ENCODE data around the gene DNAJC5G.

DNA sequence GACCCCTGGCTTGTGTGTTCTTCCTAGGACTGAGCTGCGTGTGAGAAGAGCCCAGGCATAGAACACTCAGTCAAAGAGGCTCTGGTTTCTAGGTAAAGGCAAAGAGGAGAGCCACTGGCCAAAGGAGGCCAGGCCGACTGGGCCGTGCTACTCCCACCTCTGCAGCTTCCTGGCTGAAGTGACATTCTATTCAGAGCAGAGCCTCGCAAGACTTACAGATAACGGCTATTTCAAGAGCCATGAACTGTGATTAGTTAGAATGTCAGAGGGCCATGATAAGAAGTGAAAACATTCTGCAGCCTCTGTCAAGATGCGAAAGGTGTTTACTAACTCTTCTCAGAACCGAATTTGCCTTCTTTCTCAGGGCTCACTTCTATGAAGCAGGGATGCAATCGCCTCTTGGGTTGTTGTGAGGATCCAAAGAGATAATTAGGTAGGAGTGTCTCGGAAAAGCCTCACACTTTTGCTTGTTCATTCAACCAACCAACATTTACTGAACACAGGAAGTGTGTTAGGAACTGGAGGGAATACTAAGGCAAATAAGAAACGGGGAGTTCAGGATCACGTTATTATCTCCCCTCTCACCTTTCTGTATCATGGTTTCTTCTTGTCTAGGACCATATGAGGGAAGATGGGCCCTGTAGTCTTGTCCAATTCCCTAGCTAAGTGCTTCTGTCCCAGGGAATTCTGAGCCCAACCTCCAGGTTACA, 3.4 kb upstream of the DNAJC5G start:
- TF ChIP-seq, protein P1, sequence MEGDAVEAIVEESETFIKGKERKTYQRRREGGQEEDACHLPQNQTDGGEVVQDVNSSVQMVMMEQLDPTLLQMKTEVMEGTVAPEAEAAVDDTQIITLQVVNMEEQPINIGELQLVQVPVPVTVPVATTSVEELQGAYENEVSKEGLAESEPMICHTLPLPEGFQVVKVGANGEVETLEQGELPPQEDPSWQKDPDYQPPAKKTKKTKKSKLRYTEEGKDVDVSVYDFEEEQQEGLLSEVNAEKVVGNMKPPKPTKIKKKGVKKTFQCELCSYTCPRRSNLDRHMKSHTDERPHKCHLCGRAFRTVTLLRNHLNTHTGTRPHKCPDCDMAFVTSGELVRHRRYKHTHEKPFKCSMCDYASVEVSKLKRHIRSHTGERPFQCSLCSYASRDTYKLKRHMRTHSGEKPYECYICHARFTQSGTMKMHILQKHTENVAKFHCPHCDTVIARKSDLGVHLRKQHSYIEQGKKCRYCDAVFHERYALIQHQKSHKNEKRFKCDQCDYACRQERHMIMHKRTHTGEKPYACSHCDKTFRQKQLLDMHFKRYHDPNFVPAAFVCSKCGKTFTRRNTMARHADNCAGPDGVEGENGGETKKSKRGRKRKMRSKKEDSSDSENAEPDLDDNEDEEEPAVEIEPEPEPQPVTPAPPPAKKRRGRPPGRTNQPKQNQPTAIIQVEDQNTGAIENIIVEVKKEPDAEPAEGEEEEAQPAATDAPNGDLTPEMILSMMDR (IDR thresholded peaks at IDR 0.05), result no peak
- TF ChIP-seq EP300 (IDR thresholded peaks at IDR 0.05) (no peak), POLR2AphosphoS5 (IDR thresholded peaks at IDR 0.05) (no peak), POLR2A (IDR thresholded peaks at IDR 0.05; ENCODE audit: low read depth) (no peak)
